Caco-2 (cell line): ENCODE measurements around the gene GPRIN3. TPM values are rescaled to one million over a fixed set of nuclear protein-coding genes. Genes with fewer than 3 reads are reported as not detected.

Source experiments
- BruUV-seq: library from RNA; stranded (reverse); fragments of 400-500 nt; replicated peaks from 2 replicates; lab custom pipeline; 2021; lab: Mats Ljungman, UMichigan
- CTCF ChIA-PET: fragments of 300-600 bp; sonication (Branson Sonifier 250); formaldehyde crosslinking; loops from one replicate; lab custom pipeline; 2022; ENCODE audit warnings: antibody characterized with exemption; lab: Charles Lee
- POLR2A ChIA-PET: fragments of 300-600 bp; sonication (Branson Sonifier 250); formaldehyde crosslinking; loops from one replicate; lab custom pipeline; 2022; ENCODE audit warnings: antibody characterized with exemption; lab: Charles Lee
- DNase-seq, 2 experiments: peaks; one replicate each; pipeline versions ENCODE4 v3.0.0 to v3.0.0-alpha.2; 2020 to 2022
- H3K27me3 ChIP-seq: replicated peaks from 2 replicates; pipeline ENCODE4 v1.6.0; 2011; ENCODE audit warnings: low read length; ENCODE audit not compliant: control insufficient read depth, insufficient read depth
- H3K36me3 ChIP-seq: 2 replicates; pipeline ENCODE4 v1.5.1; 2011; ENCODE audit warnings: low read length; ENCODE audit not compliant: control insufficient read depth, insufficient read depth
- H3K4me1 ChIP-seq: fragments of 250-450 bp; sonication (Bioruptor Pico); 2 replicates; pipeline ENCODE4 v1.5.1; 2020; ENCODE audit warnings: mild to moderate bottlenecking
- H3K4me3 ChIP-seq: 2 replicates; pipeline ENCODE4 v1.5.1; 2011; ENCODE audit warnings: low read depth, mild to moderate bottlenecking, control low read depth, low read length
- H3K9me3 ChIP-seq: fragments of 250-450 bp; sonication (Bioruptor Pico); 2 replicates; pipeline ENCODE4 v1.5.1; 2020; ENCODE audit warnings: mild to moderate bottlenecking, moderate library complexity
- H3K27ac Mint-ChIP-seq: one replicate; pipeline ENCODE4 v1.8.0; 2022; ENCODE audit warnings: mixed read lengths; ENCODE audit not compliant: unreplicated experiment
- H3K27me3 Mint-ChIP-seq: one replicate; pipeline ENCODE4 v1.8.0; 2022; ENCODE audit warnings: mixed read lengths; ENCODE audit not compliant: insufficient read depth, unreplicated experiment
- H3K36me3 Mint-ChIP-seq: one replicate; pipeline ENCODE4 v1.8.0; 2022; ENCODE audit warnings: mild to moderate bottlenecking, mixed read lengths; ENCODE audit not compliant: insufficient read depth, unreplicated experiment
- H3K4me1 Mint-ChIP-seq: one replicate; pipeline ENCODE4 v1.8.0; 2022; ENCODE audit warnings: low read depth, mixed read lengths; ENCODE audit not compliant: unreplicated experiment
- H3K4me3 Mint-ChIP-seq: one replicate; pipeline ENCODE4 v1.8.0; 2022; ENCODE audit warnings: mild to moderate bottlenecking, moderate library complexity, mixed read lengths; ENCODE audit not compliant: unreplicated experiment
- H3K9me3 Mint-ChIP-seq: one replicate; pipeline ENCODE4 v1.8.0; 2022; ENCODE audit warnings: mixed read lengths; ENCODE audit not compliant: unreplicated experiment
- CTCF ChIP-seq, 2 experiments: fragments of 200-600 bp in 1 of 2; IDR thresholded peaks; 1 replicate in 1 of 2; 2 replicates in 1 of 2; pipeline versions ENCODE4 v1.5.1 to v1.8.0; 2011 to 2022; ENCODE audit warnings: antibody characterized with exemption in 1 of 2, control low read depth in 1 of 2, inconsistent platforms in 1 of 2, low read depth in 1 of 2, low read length in 1 of 2, mild to moderate bottlenecking in 1 of 2, moderate library complexity in 1 of 2; ENCODE audit not compliant: insufficient read depth in 1 of 2, severe bottlenecking in 1 of 2, unreplicated experiment in 1 of 2
- intact Hi-C: fragments of 100-400 bp; cut with micrococcal nuclease; formaldehyde crosslinking; loops from one replicate; pipeline ENCODE4 v1.10.0; 2022; ENCODE audit not compliant: unreplicated experiment
- total RNA-seq: library from RNA; stranded (reverse); gene quantifications from 2 replicates; pipeline ENCODE4 v1.2.3, GENCODE V29; 2022

GPRIN3 gene
- total RNA-seq, 1 experiment from 2014 or later, result 0.02 TPM

- Histone ChIP-seq H3K4me3 (no peak overlapping the region), H3K9me3 (no peaks in the 10 kb centered on the region), H3K4me1 (no peaks in the 10 kb centered on the region), H3K27me3 (no peaks in the 10 kb centered on the region), H3K36me3 (no peaks in the 10 kb centered on the region)
- TF ChIP-seq CTCF (IDR thresholded peaks at IDR 0.05; ENCODE audit: insufficient read depth in 1 of 2, low read depth in 1 of 2, low read length in 1 of 2, severe bottlenecking in 1 of 2, unreplicated experiment in 1 of 2), result no peak
- no peaks in the 10 kb centered on the region for H3K9me3 Mint-ChIP-seq
- intact Hi-C loops, result no loop called here
- ChIA-PET CTCF (no interaction called here), POLR2A (no interaction called here)
- DNase-seq, result no peak
- no peaks in the 10 kb centered on the region for H3K4me1 Mint-ChIP-seq
- no peaks in the 10 kb centered on the region for H3K27me3 Mint-ChIP-seq
- no peak overlapping the region for H3K27ac Mint-ChIP-seq
- no peaks in the 10 kb centered on the region for H3K36me3 Mint-ChIP-seq
- no TSS peak for BruUV-seq
- no peak overlapping the region for H3K4me3 Mint-ChIP-seq
Observed at GRCh38 chr4:89242864-89243732, 64.5 kb downstream of the GPRIN3 start.

- DNase-seq, result no peak
- BruUV-seq, result no TSS peak
- Histone ChIP-seq H3K9me3 (no peaks in the 10 kb centered on the region), H3K4me1 (no peaks in the 10 kb centered on the region), H3K27me3 (no peaks in the 10 kb centered on the region), H3K4me3 (no peak overlapping the region), H3K36me3 (no peaks in the 10 kb centered on the region)
- no peaks in the 10 kb centered on the region for H3K4me1 Mint-ChIP-seq
- no peak overlapping the region for H3K27ac Mint-ChIP-seq
- TF ChIP-seq CTCF (IDR thresholded peaks at IDR 0.05; ENCODE audit: insufficient read depth in 1 of 2, low read depth in 1 of 2, low read length in 1 of 2, severe bottlenecking in 1 of 2, unreplicated experiment in 1 of 2), result no peak
- ChIA-PET CTCF (no interaction called here), POLR2A (no interaction called here)
- H3K4me3 Mint-ChIP-seq, result no peak overlapping the region
- no peaks in the 10 kb centered on the region for H3K27me3 Mint-ChIP-seq
- H3K36me3 Mint-ChIP-seq, result no peaks in the 10 kb centered on the region
- H3K9me3 Mint-ChIP-seq, result no peaks in the 10 kb centered on the region
- intact Hi-C loops, result no loop called here
Observed at GRCh38 chr4:89242216-89242615, 65.4 kb downstream of the GPRIN3 start.

GRCh38 chr4:89230271-89230670 is 77.3 kb downstream of the GPRIN3 start:
- POLR2A ChIA-PET, result no interaction called here
- Mint-ChIP-seq H3K27ac (no peak overlapping the region), H3K9me3 (no peaks in the 10 kb centered on the region), H3K27me3 (no peaks in the 10 kb centered on the region), H3K36me3 (peaks cover 5% of the 10 kb centered on the region), H3K4me3 (no peak overlapping the region), H3K4me1 (no peaks in the 10 kb centered on the region)
- Histone ChIP-seq H3K36me3 (no peaks in the 10 kb centered on the region), H3K27me3 (no peaks in the 10 kb centered on the region), H3K4me3 (no peak overlapping the region), H3K9me3 (no peaks in the 10 kb centered on the region), H3K4me1 (peaks cover 7% of the 10 kb centered on the region; the same call in 1 of the 2 replicates)
- no peak for DNase-seq
- intact Hi-C loops, result no loop called here
- no peak for TF ChIP-seq CTCF (IDR thresholded peaks at IDR 0.05; ENCODE audit: insufficient read depth in 1 of 2, low read depth in 1 of 2, low read length in 1 of 2, severe bottlenecking in 1 of 2, unreplicated experiment in 1 of 2)
- CTCF ChIA-PET, result no interaction called here
- no TSS peak for BruUV-seq
